Left hindlimb (tissue), 1 donor: ENCODE measurements around the gene DOCK9.

Experiments used
- DNase-seq: peaks from one replicate; pipeline ENCODE4 v3.0.0-alpha.2; 2018

DOCK9 gene

DNA sequence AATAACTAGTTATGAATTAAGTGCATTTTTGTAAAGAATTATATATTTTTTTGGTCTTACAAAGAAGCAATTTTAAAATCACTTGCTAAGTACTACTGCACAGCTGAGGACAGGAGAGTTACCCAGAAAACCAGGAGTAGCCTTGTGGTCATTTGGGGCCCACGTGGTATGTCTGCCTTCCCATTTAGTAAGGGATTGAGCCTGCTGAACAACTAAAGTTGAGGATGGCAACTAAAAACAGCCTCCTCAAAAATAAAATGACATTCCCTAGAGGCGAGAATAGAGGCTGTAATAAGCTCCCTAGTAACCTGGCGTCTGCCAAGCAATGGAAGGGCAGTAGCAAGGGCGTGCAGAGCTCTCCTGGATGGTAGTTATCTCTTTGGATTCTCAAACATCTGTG lies 36.3 kb downstream of the DOCK9 start:
- no peak for DNase-seq

DNA sequence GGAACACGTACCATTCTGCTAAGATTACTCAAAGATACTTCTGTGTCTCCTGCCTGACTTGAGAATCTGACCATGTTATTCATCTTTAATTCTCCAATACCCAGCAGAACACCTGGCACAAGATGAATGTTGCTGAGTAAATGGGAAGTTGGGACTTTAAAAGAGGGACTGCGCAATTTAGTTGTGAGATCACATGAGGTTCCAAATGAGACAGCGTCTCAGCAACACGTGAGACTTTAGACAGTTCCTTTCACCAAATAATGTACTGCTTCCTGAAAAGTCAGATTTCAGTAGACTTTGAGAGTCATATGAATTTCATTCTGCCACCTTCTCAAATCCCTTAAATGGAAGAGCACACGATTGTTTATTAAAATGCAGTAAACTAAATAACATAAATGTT lies 36.7 kb downstream of the DOCK9 start:
- DNase-seq = no peak

DNA sequence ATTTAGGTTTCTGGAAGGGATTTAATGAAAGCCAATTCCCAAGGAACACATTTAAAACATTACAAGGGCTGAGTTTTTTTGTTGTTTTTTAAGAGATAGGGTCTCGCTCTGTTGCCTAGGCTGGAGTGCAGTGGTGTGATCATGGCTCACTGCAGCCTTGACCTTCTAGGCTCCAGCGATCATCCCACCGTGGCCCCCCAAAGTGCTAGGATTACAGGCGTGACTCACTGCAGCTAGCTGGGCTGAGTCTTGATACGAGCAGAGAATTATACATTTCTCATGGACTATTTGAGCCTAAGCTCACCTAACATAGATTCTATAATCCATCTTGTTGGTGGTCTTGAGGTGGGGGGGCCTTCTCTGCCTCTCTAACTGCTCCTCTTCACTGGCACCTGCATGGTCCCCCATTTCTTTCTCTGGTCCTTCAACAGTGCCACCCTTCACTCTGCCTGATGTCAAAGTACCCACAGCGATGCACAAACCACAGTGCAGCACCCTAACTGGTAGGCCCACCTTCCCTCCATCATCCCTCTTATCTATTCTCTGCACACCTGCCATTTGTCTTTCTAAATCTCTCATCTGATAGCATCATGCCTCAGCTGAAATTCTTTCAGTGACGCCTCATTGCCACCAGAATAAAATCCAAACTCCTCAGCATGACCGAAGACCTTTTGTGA lies 37.4 kb downstream of the DOCK9 start:
- DNase-seq = no peak

DNA sequence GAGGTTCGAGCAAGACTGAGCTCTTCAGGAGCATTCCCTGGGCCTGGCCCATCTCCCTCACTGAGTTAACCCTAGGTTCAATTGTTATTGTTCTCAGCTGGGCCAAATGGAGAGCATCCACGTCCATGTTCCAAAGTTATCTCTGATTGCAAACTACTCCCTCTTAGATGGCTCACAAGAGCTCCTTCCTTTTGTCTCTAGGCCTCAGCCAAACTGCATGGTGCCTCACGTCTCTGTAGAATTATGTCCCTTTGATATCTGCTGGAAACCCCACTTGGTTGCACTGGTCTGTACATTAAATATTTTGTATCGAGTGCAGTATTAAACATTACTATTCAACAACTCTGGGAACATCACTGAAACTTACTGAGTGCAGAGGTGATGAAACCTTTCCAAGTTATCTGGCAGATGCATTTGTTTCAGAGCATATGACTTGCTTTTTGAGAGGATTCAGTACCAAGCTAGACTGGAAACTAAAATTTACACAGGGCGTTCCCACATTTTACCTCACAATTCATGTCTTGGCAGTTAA lies 38.1 kb downstream of the DOCK9 start:
- peak; percentile 61 for DNase-seq

DNA sequence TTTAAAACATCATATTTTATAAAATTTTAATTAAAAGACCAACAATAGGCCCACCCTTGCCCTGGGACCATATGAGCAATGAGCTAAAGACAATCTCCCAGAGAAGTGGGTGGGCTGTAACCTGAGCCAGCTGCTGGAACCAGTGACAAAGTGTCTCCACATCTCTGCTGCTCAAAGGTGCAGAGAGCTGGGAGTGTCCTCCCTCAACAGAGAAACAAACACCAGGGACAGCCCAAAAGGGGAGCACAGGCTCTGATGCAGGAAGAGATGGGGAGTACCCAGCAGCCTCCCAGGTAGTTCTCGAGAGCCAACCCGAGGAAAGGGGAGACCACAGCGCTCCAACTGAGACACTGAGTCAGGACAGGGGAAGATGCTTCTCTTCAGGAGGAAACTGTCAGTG lies 39.1 kb downstream of the DOCK9 start:
- no peak for DNase-seq

DNA sequence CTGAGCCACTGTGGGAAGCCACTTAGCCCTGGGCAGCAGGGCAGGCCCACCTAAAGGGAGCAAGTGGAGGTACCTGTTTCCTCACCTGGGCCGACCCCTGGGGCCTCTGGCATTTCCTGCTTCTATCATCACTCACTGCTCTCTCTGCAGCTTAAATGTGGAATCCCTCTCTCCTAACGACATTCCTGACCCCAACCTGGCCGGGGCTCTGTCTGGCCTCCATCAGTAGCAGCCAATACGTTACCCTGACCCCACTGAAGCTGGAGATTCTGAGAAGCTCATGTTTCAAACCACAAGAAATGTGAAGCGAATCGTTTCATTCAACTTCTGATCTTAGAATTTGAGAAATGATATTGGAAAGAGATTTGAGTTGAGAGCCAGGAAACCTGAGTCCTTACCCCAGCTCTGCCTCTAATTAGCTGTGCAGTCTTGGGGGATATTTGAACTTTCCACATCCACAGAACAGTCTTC lies 39.9 kb downstream of the DOCK9 start:
- no peak for DNase-seq

DNA sequence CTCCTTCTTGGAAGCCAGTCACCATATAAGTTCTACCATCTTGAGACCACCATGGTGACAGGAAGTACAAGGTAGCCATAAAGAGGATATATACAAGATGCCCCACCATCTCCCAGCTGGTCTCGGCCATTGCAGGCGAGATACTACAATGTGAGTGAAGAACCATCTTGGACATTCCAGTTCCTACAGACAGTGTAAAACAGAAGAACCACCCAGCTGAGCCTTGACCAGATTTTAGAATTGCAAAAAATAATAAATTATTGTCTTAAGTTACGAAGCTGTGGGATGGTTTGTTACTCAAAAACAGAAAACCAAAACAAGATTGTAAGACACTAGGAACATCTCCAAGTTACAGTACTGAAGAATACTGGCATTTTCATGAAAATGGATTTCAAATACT lies 43.6 kb downstream of the DOCK9 start:
- DNase-seq = no peak

DNA sequence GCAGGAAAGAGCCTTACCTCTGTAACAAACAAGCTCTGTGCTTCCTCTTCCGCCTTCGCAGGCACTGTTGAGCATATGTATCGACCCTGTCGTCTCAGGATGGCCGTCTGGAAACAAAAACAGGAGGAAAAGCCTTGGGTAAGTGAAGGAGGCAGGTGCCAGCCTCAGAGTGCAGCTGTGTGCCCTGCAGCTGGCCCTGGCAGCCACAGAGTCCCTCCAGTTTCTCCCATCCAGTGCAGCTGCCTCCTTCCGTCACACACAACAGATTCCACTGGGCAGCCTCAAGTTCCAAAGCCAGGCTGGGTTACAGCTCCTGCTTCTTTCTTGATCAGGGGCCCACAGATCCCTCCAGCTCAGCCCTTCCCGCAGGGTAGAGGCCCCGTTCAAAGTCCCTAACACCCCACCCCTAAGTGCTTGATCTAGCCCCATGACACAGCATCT lies 47.7 kb downstream of the DOCK9 start:
- peak; percentile 87 for DNase-seq

DNA sequence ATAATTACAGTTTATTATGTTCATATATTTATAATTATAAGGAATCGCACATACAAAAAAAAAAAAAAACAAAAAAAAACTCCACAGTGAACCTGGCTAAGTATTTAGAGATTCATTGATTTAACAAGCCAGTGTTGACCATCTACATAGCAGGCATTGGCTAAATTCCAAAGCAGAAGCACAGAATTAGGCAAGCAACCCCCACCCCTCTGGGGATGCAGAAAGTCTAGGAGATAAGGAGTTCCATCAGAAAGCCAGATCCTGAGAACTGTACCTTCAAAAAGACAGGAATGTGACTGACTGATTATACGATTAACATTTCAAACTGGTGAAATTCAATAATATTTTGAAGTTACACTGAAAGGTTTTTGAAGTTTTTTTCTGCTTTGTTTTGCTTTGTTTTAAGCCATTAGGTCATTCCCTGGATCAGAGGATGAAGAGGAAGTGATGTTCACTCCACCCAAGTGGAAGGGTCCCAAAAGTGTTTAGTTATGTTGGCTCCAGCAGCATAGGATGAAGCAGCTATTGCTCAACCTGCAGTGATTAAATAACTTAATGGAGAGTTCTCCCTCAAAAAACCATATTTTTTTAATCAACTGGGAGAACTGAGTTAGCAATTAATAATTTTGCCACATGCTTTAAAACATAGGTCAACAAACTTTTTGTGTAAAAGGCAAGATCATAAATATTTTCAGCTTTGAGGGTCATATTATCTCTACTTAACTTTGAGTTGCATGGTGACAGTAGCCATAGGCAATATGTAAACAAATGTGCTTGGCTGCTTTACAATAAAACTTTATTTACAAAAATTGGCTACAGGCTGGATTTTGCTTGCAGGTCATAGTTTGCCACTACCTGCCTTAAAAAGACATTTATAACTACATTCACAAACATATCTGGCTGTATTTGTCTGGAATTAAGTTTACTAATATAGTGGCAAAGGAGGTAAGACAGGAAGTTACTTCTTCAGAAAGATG lies 49.6 kb downstream of the DOCK9 start:
- DNase-seq = no peak

DNA sequence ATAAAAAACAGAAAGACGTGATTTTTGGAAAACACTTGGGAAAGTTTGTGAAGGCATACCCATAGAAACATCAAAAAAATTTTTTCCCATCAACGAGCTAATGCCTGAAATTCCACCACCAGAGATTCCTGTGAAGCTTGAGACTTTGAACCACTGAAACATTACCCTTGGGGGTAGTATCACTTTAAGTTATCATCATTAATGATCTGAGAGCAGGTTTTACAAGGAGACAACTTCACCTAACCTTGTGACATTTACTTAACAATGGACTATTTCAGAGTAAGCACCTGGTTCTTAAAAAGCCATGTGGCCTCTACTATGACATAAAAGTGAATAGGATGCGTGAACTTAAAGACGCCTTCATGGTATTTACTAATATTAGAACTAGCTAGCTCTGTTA lies 51.9 kb downstream of the DOCK9 start:
- no peak for DNase-seq

DNA sequence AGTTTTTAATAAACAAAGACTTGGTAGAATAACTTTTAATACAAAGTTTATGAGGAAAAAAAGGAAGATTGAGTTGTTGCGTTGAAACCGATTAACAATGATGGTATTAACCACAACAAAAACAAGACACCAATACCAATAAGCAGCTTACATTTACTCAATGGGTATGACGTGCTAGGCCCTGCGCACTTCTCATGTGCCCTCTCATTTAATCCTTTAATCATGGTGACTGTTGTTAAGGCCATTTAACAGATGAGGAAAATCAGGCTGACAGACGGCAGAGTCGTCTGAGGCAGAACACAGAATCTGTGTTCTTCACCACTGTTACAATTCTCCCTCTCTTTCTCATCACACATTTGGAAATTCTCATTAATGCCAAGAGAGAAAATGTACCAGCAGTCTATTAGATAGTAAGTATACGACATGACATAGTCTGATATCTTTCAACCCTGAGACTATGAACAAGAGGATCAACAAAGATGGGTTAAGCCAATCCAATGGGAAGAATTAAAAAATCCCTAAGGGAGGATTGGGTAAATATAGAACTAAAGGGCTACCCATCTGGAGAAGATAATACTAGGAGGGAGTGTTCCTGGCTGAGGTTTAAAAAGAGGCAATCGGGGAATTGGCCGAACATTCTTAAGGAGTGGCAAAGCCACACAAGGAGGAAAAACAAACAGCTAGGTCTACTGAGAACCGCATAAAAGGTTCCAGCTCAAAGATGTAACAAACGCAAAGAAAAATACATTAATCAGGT lies 54.0 kb downstream of the DOCK9 start:
- no peak for DNase-seq

DNA sequence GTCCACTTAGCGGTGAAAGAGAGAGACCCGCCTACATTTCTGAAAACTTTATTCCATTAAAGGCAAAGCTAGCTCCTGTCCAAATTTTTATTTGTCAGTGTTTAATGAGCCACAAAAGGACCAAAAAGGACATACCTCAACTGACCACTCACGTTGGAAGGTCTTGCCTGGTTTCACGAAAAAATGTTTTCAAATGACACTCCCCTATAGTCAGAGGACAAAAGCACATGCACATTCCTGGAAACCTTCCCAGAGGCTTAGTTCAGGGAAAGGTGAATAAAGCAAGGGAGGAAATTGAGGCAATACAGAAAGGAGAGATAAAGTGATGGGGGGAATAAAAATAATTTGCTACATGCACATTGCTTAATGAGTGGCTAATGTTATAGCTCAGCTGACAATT lies 55.6 kb downstream of the DOCK9 start:
- DNase-seq = no peak

DNA sequence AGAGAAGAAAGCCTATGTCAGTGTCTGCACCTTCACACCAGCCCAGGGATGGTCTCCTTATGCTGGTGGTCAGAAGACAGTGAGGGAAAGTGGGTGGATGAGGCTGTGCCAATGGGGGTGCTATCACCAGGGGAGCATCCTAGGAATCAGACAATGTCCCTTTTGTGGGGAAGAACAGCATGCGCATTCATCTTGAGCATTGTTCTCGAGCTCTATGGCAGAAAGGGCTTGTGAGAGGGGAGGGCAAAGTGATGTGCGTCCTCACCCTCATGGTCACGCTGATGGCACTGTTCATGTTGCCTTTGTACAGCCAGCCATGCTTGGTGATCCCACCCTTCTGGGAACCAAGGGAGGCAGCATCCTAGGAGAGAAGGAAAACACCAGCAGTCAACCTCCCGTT lies 56.1 kb downstream of the DOCK9 start:
- no peak for DNase-seq

DNA sequence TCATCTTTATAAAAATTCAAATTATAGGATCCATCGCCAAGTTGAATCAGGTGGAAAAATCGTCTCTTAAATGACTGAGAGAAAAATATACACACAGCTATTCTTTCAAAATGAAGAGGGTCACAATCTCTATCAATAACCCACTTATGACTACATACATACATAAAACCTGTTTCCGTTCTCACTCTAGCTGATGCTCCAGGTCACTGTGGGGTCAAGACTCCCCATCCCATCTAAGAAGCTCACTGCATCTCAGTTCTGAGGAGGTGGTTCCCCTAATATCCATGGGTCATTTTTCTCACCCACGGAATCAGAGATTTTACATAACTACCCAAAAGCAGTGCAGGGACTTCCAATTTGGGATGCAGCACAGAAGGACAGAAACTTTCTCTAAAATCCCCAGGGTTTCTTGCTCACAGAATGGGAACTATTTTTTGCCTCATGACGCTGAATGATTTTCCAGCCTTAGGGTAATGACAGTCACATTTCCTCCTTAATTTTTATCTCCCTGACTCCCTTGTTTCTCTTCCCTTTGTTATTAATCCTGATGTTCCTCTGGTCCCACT lies 56.8 kb downstream of the DOCK9 start:
- DNase-seq = no peak

DNA sequence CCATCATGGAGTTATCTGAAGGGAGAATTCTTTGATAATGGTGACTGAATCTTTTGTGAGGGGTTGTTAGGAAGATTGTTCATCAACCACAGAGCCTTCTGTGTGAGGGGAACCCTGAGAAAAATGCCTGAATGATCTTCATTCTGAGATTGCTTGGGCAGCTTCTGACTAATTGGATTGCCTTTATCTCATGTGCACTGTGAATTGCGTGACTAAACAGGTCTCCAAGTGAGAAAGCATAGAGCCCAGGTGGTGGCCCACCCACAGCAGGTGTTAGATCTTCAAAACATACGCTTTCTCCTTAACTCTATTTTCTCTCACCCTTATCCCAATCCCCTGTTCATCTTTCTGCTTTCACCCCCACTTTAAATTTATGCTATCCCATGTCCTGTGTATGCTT lies 58.3 kb downstream of the DOCK9 start:
- DNase-seq = no peak

DNA sequence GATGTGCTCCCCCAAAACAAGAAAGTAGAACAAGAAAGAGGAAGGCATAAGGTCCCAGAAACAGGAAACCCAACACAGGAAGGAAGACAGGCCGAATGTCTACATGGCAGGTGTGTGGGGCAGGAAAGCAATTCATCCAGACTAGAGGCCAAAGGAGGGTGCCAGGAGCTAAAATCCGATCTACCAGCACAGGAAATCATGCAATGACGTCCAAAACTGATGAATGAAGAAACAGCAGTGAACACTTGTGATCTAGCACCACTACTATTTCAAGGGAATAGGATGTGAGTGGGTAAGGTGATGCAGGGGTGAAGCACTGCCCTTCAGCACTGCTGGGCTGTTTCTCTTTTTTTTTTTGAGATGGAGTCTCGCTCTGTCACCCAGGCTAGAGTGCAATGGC lies 59.1 kb downstream of the DOCK9 start:
- DNase-seq = no peak

DNA sequence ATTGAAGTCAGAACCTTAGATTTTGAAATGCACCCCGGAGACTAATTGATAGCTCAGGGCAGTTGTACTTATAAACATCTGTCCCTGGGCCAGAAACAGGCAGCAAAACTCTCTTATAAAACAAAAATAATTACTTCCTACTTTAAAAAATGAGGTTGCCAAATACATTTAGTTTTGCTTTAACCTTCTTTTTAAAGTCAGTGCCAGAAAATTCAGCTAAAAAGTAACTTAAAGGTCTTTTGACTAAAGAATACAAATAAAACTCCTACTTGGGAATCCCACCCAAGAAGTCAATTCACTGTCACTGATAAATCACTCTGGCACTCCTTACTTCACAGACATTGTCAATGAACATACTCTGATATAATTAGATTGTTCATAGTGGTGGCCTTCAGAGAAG lies 60.7 kb downstream of the DOCK9 start:
- no peak for DNase-seq

DNA sequence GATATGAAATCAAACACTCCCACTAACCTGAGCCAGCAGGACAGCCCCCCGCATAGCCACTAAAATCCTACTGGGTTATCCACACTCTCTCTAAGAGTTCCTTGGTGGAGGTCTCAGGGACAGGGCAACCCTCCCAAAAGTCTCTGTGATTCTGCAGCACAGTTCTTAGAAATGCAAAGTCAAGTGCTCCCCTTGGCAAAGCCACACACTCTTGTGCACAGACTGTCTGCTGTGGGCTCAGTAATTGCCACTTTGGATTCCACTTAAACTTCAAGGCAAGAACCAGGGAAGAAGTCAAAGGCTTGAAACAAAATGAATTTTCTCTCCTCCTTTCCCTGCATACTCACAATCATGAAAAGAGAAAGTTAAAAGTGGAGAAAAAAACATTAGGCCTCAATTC lies 61.5 kb downstream of the DOCK9 start:
- DNase-seq = no peak

DNA sequence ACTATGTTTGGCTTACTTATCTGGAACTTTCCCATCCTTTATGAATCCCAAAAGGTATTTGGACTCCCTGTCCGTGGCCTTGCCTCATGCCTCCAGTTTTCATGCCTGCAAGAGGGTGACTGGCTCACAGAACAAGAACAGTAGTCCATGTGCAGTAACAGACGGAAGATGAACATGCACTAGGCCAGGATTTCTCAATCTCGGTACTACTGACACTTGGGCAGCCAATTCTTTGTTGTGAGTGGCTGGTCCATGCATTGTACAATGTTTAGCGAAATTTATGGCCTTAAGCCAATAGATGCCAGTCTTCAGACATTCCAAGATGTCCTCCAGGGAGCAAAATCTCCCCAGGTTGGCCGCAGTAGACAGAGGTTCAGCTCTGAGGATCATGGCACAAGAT lies 61.9 kb downstream of the DOCK9 start:
- DNase-seq = no peak

DNA sequence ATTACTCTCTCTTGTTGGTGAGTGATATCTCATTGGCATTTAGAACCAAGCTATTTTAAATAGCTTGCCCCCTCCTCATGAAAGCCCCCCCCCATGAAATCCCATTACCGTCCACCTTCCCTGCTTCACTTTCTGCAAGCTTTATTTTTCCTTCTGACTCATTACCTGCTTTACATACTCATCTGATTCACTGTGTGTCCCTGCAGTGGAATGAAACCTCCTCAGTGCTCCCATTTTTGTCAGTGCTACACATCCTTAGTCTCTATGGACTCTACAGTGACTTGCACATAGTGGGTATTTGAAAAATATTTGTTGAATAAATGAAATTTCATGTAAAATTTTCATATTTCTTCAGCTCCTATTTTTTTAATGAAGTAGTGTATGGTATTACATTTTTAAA lies 62.3 kb downstream of the DOCK9 start:
- no peak for DNase-seq

DNA sequence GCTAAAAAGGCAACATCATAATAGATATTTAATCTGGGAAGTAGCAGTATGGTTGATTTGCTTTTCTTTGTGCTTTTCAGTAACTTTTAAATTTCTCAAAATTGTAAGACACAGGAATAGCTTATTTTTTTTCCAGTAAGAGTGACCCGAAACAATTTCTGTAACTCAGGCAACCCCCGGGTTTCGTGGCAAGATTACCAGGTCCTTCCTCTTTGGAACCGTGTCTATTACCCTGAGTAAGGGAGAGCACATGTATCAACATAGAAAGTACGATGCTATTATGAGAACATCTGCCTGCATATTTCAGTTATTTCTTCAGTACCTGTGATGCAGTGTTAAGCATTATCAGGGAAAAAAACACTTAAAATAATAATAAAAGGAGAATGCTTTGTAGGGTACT lies 64.1 kb downstream of the DOCK9 start:
- no peak for DNase-seq

DNA sequence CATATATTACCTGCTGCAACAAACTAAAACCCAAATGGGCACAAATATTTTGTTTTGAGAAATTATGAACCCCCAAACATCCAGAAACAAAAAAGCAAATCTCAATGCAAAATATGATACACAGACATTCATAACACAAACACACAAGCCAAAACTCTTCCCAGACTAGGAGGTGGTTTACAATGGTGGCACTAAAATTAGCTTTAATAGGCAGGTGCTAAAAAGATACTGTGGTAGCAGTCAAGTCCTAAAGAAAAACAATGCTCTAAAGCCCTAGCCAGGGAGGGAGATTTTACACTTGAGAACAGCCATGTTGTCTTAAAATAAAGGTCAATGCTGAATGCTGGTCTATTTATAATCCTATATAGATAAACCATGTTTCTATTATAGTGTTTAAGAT lies 65.0 kb downstream of the DOCK9 start:
- DNase-seq = no peak

DNA sequence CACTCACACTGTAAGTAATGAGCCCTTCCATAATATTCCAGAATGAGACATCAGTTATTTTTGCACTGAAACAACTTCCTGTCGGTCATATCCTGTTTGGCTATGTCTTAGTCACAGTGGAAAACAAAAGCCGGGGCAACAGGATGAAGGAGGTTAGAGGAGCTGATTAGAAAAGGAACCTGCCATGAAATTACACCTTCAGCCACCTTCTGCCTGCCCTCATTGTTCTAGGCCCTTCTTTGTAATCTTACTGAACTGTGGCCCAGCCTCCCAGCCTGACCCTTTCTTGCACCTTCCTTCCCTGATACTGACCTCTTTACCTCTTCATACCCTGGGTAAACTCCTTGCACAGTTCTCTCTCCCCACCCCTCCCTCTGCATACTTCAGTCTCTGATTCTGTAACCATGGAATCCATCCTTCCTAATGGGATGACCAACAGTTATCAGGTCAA lies 67.3 kb downstream of the DOCK9 start:
- DNase-seq = no peak
